ENCODE data around the gene HINT2.

HINT2 gene

GRCh38 chr9:35854091-35854762 lies 39.4 kb upstream of the HINT2 start:
- H3K4me3 ChIP-seq (ENCODE audit: low read depth, low read length) = no peak overlapping the region
- no peak overlapping the region for H3K4me2 ChIP-seq (ENCODE audit: low read length)
- H3K9ac ChIP-seq = no peak overlapping the region
- H3K9me3 ChIP-seq (ENCODE audit: control insufficient read depth, low read length) = no peaks in the 10 kb centered on the region
- H3K4me1 ChIP-seq = peaks cover 4% of the 10 kb centered on the region
- no peak for TF ChIP-seq CTCF (IDR thresholded peaks at IDR 0.05)
- H3K27me3 ChIP-seq (ENCODE audit: control insufficient read depth, insufficient read depth, low read length) = no peaks in the 10 kb centered on the region
- H3K27ac ChIP-seq = no peak overlapping the region
- H2AFZ ChIP-seq = no peak overlapping the region
- no peaks in the 10 kb centered on the region for H3K36me3 ChIP-seq (ENCODE audit: control insufficient read depth, insufficient read depth, low read length)
- H3K79me2 ChIP-seq = no peaks in the 10 kb centered on the region

- H3K4me2 ChIP-seq (ENCODE audit: low read length) = no peak overlapping the region
- H3K4me1 ChIP-seq = no peaks in the 10 kb centered on the region
- H2AFZ ChIP-seq = no peak overlapping the region
- no peak for TF ChIP-seq CTCF (IDR thresholded peaks at IDR 0.05)
- no peak overlapping the region for H3K9ac ChIP-seq
- no peaks in the 10 kb centered on the region for H3K79me2 ChIP-seq
- H3K9me3 ChIP-seq (ENCODE audit: control insufficient read depth, low read length) = no peaks in the 10 kb centered on the region
- no peak overlapping the region for H3K27ac ChIP-seq
- no peak overlapping the region for H3K4me3 ChIP-seq (ENCODE audit: low read depth, low read length)
- no peaks in the 10 kb centered on the region for H3K36me3 ChIP-seq (ENCODE audit: control insufficient read depth, insufficient read depth, low read length)
- no peaks in the 10 kb centered on the region for H3K27me3 ChIP-seq (ENCODE audit: control insufficient read depth, insufficient read depth, low read length)
Measured at GRCh38 chr9:35852876-35853865, 38.3 kb upstream of the HINT2 start.

- no peak overlapping the region for H3K9ac ChIP-seq
- no peaks in the 10 kb centered on the region for H3K27me3 ChIP-seq (ENCODE audit: control insufficient read depth, insufficient read depth, low read length)
- no peak overlapping the region for H2AFZ ChIP-seq
- H3K27ac ChIP-seq = no peak overlapping the region
- H3K4me3 ChIP-seq (ENCODE audit: low read depth, low read length) = no peak overlapping the region
- H3K9me3 ChIP-seq (ENCODE audit: control insufficient read depth, low read length) = no peaks in the 10 kb centered on the region
- TF ChIP-seq CTCF (IDR thresholded peaks at IDR 0.05) = no peak
- H3K79me2 ChIP-seq = no peaks in the 10 kb centered on the region
- H3K36me3 ChIP-seq (ENCODE audit: control insufficient read depth, insufficient read depth, low read length) = no peaks in the 10 kb centered on the region
- H3K4me2 ChIP-seq (ENCODE audit: low read length) = no peak overlapping the region
- no peaks in the 10 kb centered on the region for H3K4me1 ChIP-seq
Measured at GRCh38 chr9:35852267-35852815, 37.5 kb upstream of the HINT2 start.

- H3K9me3 ChIP-seq (ENCODE audit: control insufficient read depth, low read length) = no peaks in the 10 kb centered on the region
- no peak overlapping the region for H3K27ac ChIP-seq
- H3K79me2 ChIP-seq = no peaks in the 10 kb centered on the region
- no peaks in the 10 kb centered on the region for H3K27me3 ChIP-seq (ENCODE audit: control insufficient read depth, insufficient read depth, low read length)
- no peak overlapping the region for H3K9ac ChIP-seq
- no peak overlapping the region for H3K4me2 ChIP-seq (ENCODE audit: low read length)
- no peak for TF ChIP-seq CTCF (IDR thresholded peaks at IDR 0.05)
- no peaks in the 10 kb centered on the region for H3K4me1 ChIP-seq
- no peak overlapping the region for H2AFZ ChIP-seq
- H3K36me3 ChIP-seq (ENCODE audit: control insufficient read depth, insufficient read depth, low read length) = no peaks in the 10 kb centered on the region
- H3K4me3 ChIP-seq (ENCODE audit: low read depth, low read length) = no peak overlapping the region
Measured at GRCh38 chr9:35847792-35848572, 33.1 kb upstream of the HINT2 start.
